Measurements from ENCODE around the gene MEGF6. TPM values are rescaled to one million over a fixed set of nuclear protein-coding genes. Genes with fewer than 3 reads are reported as not detected.

Gene MEGF6
- total and polyA plus RNA-seq, 2 donors (not counting 3 experiments of a cell fraction or from before 2014, with no cell fraction given) = 22.5 to 63.7 TPM

GRCh38 chr1:3630914-3631313 lies 19.6 kb upstream of the MEGF6 start:
- Histone ChIP-seq H3K4me1 (ENCODE audit: control insufficient read depth, extremely low read depth, insufficient read depth, low read length) (peaks cover under 1% of the 10 kb centered on the region), H4K20me1 (replicated peaks; ENCODE audit: control insufficient read depth, extremely low read depth, insufficient read depth, low read length) (no peaks in the 10 kb centered on the region)

GRCh38 chr1:3630161-3630611 lies 18.9 kb upstream of the MEGF6 start:
- H3K9ac ChIP-seq (replicated peaks; ENCODE audit: extremely low read depth, insufficient read depth, low read length) = no peak overlapping the region
- POLR2A ChIA-PET = no interaction called here
- DNase-seq (ENCODE audit: low read depth, low spot score) (no peak), FAIRE-seq (no peak)
- TF ChIP-seq POLR2A (IDR thresholded peaks at IDR 0.05; ENCODE audit: low read depth, low read length) (no peak), FOS (IDR thresholded peaks at IDR 0.05; ENCODE audit: borderline replicate concordance, insufficient read depth, low read length) (no peak), JUN (IDR thresholded peaks at IDR 0.05; ENCODE audit: borderline replicate concordance, insufficient read depth, insufficient read length, low read depth) (no peak), MYC (IDR thresholded peaks at IDR 0.05; ENCODE audit: low read depth, low read length) (no peak), GATA2 (IDR thresholded peaks at IDR 0.05; ENCODE audit: insufficient read depth, insufficient read length, low read depth, low read length) (no peak), POLR2AphosphoS5 (IDR thresholded peaks at IDR 0.05; ENCODE audit: insufficient read depth, low read depth, low read length) (no peak), MAX (IDR thresholded peaks at IDR 0.05; ENCODE audit: insufficient read depth, insufficient read length) (no peak), CTCF (IDR thresholded peaks at IDR 0.05; ENCODE audit: extremely low read depth in 1 of 2, insufficient read depth in 1 of 2, low read depth in 1 of 2, low read length in 2 of 2) (no peak), EZH2 (IDR thresholded peaks at IDR 0.05; ENCODE audit: borderline replicate concordance, low read depth, low read length, severe bottlenecking) (no peak)
- intact Hi-C loops (cut with micrococcal nuclease) = no loop called here
- no peaks in the 10 kb centered on the region for H3K9me1 ChIP-seq (replicated peaks; ENCODE audit: control insufficient read depth, extremely low read depth, insufficient read depth, low read length)
- no peaks in the 10 kb centered on the region for H3K9me3 ChIP-seq (replicated peaks; ENCODE audit: control insufficient read depth, insufficient read depth, low read length)
- no TSS peak for BruUV-seq (replicated peaks)
- H4K20me1 ChIP-seq (replicated peaks; ENCODE audit: control insufficient read depth, extremely low read depth, insufficient read depth, low read length) = no peaks in the 10 kb centered on the region
- peaks cover 7% of the 10 kb centered on the region for H3K4me1 ChIP-seq (ENCODE audit: control insufficient read depth, extremely low read depth, insufficient read depth, low read length)
- CTCF ChIA-PET = interaction anchor here (1.2 to 3.9 kb wide), 3 partner anchors 11 to 177 kb away, joined by 3 to 12 read pairs (median 4); no protein-coding TSS in a partner anchor
- H3K36me3 ChIP-seq (ENCODE audit: control insufficient read depth in 2 of 2, extremely low read depth in 1 of 2, insufficient read depth in 2 of 2, low read length in 2 of 2) = peaks cover 0 to 44% of the 10 kb centered on the region in 2 experiments
- no peaks in the 10 kb centered on the region for H3K27me3 ChIP-seq (ENCODE audit: control insufficient read depth in 2 of 2, insufficient read depth in 2 of 2, low read length in 2 of 2)
- H3K4me3 ChIP-seq (replicated peaks in 1 of 3; ENCODE audit: insufficient read depth in 1 of 3, low read depth in 1 of 3, low read length in 3 of 3) = no peak overlapping the region
- H3K27ac ChIP-seq (ENCODE audit: insufficient read depth, low read depth, low read length) = no peak overlapping the region
- no peak overlapping the region for H3K4me2 ChIP-seq (ENCODE audit: insufficient read depth, low read length)
- H3K79me2 ChIP-seq (ENCODE audit: control insufficient read depth, insufficient read depth, low read length) = no peaks in the 10 kb centered on the region
- H2AFZ ChIP-seq (ENCODE audit: low read depth, low read length) = no peak overlapping the region
- dilution Hi-C loops (cut with MboI; ENCODE audit: extremely low pct_ligation_motif_present, low sequenced_read_pairs) = no loop called here

More at GRCh38 chr1:3630914-3631313, 19.6 kb upstream of the MEGF6 start:
- Histone ChIP-seq H3K27me3 (ENCODE audit: control insufficient read depth in 2 of 2, insufficient read depth in 2 of 2, low read length in 2 of 2) (no peaks in the 10 kb centered on the region), H3K9me3 (replicated peaks; ENCODE audit: control insufficient read depth, insufficient read depth, low read length) (no peaks in the 10 kb centered on the region), H3K4me3 (replicated peaks in 1 of 3; ENCODE audit: insufficient read depth in 1 of 3, low read depth in 1 of 3, low read length in 3 of 3) (no peak overlapping the region), H3K27ac (ENCODE audit: insufficient read depth, low read depth, low read length) (no peak overlapping the region), H3K79me2 (ENCODE audit: control insufficient read depth, insufficient read depth, low read length) (no peaks in the 10 kb centered on the region), H3K9ac (replicated peaks; ENCODE audit: extremely low read depth, insufficient read depth, low read length) (no peak overlapping the region), H3K36me3 (ENCODE audit: control insufficient read depth in 2 of 2, extremely low read depth in 1 of 2, insufficient read depth in 2 of 2, low read length in 2 of 2) (peaks cover 0 to 44% of the 10 kb centered on the region in 2 experiments), H3K9me1 (replicated peaks; ENCODE audit: control insufficient read depth, extremely low read depth, insufficient read depth, low read length) (no peaks in the 10 kb centered on the region), H2AFZ (ENCODE audit: low read depth, low read length) (no peak overlapping the region), H3K4me2 (ENCODE audit: insufficient read depth, low read length) (no peak overlapping the region)
- ChIA-PET POLR2A (no interaction called here), CTCF (interaction anchor here (1.2 to 3.9 kb wide), 2 partner anchors 12 to 178 kb away, joined by 4 to 12 read pairs; no protein-coding TSS in a partner anchor)
- TF ChIP-seq JUN (IDR thresholded peaks at IDR 0.05; ENCODE audit: borderline replicate concordance, insufficient read depth, insufficient read length, low read depth) = no peak
- no peak for TF ChIP-seq FOS (IDR thresholded peaks at IDR 0.05; ENCODE audit: borderline replicate concordance, insufficient read depth, low read length)
- TF ChIP-seq MYC (IDR thresholded peaks at IDR 0.05; ENCODE audit: low read depth, low read length) = no peak
- DNase-seq (ENCODE audit: low read depth, low spot score) (no peak), FAIRE-seq (no peak)
- no TSS peak for BruUV-seq (replicated peaks)
- intact Hi-C loops (cut with micrococcal nuclease) (no loop called here), dilution Hi-C loops (cut with MboI; ENCODE audit: extremely low pct_ligation_motif_present, low sequenced_read_pairs) (no loop called here)

Measured in endothelial cell of umbilical vein (primary cell).